Endometrium (tissue), 2 donors: Measurements from ENCODE around the gene TBC1D22A.

Experiments used
- FAIRE-seq: peaks from 2 replicates; lab custom pipeline; 2012; peaks lifted over from hg19 to GRCh38; lab: Jason Lieb, UNC
- donor health status: control.
- donor health status: control.

The TBC1D22A gene

DNA sequence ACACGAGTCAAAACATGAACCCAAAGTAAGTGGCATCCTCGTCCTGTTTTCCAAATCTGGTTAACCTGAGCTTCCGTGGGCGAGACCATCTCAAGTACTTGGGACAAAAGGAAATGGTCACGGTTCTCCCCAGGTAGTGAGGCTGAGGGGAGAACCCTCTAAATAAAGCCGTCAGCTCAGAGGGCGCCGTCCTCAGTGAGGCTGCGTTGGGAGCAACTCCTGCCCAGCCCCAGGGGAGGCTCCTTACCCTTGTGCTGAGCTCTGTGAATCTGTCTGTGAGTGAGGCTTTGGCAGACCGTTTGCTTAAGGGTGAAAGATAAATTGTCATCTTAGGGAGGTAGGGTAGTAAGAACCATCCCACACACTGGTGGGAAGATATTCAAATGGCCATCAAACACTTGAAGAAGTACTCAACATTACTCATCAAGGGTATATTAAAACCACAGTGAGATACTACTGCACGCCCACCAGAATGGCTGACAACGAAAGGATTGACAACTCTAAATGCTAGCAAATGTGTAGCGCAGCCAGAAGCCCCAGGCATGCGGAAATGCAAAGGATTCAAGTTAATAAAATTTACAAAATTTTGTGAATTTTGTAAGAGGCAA lies 321.0 kb downstream of the TBC1D22A start:
- FAIRE-seq, result no peak

DNA sequence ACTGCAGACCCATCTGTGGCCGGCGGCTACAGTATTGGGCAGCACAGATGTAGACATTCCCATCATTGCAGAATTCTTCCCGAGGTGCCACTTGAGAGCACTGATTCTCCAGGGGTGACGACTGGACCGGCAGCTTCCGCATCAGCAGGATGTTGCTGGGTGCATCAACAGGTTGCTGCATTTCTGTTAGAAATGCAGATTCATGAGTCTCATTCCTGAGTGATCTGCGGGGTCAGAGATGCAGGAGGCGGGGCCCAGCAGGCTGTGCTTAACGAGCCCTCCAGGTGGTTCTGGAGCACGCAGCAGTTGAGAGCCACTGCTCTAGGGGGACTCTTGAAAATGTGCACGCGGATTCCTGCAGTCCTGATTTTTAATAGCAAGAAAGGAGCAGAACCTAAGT lies 321.8 kb downstream of the TBC1D22A start:
- no peak for FAIRE-seq

DNA sequence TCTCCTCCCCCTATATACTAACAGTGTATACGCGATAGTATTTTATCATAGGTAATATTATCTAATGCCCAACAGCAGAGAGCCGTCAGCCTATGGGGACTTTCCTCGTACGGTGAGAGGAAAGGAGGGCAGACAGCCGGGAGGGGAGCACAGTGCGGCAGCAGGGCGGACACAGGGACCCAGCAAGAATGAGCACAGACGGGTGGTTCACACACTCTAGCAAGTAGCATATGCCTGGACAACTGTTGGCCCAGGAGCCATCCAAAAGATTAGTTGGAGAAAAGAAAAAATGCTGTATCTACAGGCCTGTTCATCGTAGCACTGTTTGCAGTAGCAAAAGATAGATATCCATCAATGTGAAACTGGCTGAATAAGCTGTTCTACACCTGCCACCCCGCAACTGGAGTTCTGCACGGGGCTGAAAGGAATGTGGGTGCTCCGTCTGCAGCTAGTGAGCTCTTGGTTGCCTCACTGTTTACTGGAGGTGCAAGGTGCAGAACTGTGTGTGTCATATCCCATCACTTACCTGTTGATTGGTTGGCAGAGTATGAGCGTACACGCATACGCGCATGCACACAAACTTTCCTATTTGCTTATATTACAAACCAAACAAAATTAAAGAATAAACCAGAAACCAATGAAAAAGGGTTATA lies 324.3 kb downstream of the TBC1D22A start:
- FAIRE-seq, result no peak

DNA sequence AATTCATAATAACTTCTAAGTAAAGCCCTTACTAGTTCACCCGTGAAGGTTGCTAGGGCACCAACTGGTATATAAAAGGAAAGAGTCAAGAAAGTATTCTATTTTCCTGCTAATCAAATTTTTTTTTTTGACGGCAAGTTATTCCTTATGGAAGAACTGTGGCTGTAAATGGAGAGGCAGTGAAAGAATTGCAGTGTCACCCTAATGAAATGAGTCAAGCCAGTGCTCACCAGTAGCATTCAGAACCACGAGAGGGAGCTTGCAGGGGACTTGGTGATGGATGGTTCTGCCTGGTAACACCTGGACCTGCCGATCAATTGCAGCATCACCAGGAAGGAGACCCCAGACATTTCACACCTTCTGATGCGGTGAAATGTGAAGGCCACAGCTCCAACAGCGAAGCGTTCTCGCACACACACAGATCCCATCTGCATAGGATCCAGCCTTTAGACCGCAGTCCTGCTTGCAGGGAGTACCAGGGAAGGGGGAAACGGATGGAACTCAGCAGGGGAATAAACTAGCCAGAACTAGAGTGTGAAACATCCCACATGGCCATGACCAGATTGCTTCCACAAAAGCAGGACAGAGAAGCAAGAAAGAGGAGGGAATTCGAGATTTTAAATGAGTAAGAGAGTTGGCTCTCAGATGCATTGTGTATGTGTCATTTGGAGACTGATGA lies 326.2 kb downstream of the TBC1D22A start:
- FAIRE-seq, result no peak

DNA sequence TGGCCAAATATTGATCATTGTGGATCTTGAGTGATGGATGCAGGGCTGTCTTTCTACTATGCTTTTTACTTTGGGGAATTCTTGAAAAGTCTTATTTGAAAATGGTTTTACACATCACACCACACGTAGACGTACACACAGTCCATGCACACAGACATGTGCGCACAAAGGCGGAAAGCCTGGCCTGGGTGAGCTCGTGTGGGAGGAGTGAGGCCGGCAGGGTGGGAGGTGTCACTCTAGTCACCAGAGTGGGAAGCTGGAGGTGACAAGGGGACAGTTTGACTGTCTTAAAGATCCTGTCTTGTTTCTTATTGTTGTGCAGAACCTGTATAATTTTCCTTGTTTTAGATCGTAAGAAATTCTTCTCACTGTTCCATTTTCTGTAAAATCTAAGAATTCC lies 326.9 kb downstream of the TBC1D22A start:
- FAIRE-seq, result no peak

DNA sequence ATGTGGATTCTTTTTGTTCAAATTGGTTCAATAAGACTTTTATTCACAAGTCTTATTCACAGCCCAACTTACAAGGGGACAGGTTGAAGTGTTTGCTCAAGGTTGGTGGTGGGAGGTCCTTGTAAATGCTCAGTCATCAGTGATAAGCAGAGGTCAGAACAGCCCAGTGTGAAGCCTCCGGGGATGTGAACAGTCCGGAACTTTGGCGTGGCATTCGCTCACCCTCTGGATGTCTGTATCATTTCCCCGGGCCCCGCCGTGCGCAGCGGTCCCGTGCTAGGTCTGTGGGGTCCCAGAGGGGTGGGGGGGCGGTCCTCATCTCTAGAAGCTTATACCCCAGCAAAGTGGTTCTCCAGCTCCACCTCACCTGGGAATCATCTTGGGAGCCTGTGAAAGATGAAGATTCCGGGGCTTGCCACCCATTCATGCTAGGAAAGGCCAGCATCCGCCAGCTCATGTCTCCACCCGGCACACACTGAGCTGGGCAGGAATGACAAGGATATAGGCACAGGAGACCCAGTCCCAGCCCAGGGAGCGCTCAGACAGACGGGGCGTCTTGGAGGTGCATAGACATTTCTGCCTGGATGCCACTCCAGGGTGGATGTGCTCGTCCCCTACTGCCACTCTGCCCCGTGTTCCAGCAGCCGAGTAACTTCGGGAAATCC lies 327.5 kb downstream of the TBC1D22A start:
- no peak for FAIRE-seq

DNA sequence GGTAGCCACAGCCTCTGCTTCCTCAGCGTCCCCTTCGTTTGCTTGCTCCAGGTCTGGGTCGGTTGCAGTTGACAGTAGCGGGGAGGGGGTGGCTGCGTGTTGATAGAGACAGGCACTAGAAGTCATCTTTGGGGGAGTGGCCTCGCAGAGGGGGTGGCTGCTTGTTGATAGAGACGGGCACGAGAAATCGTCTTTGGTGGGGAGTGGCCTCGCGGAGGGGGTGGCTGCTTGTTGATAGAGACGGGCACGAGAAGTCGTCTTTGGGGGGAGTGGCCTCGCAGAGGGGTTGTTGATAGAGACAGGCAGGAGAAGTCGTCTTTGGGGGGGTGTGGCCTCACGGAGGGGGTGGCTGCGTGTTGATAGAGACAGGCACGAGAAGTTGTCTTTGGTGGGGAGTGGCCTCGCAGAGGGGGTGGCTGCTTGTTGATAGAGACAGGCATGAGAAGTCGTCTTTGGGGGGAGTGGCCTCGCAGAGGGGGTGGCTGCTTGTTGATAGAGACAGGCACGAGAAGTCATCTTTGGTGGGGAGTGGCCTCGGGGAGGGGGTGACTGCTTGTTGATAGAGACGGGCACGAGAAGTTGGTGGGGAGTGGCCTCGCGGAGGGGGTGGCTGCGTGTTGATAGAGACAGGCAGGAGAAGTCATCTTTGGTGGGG lies 328.3 kb downstream of the TBC1D22A start:
- FAIRE-seq, result no peak

DNA sequence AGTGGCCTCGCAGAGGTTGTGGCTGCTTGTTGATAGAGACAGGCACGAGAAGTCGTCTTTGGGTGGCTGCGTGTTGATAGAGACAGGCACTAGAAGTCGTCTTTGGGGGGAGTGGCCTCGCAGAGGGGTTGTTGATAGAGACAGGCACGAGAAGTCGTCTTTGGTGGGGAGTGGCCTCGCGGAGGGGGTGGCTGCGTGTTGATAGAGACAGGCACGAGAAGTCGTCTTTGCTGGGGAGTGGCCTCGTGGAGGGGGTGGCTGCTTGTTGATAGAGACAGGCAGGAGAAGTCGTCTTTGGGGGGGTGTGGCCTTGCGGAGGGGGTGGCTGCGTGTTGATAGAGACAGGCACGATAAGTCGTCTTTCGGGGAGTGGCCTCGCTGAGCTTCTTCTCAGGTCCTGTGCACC lies 328.8 kb downstream of the TBC1D22A start:
- no peak for FAIRE-seq

DNA sequence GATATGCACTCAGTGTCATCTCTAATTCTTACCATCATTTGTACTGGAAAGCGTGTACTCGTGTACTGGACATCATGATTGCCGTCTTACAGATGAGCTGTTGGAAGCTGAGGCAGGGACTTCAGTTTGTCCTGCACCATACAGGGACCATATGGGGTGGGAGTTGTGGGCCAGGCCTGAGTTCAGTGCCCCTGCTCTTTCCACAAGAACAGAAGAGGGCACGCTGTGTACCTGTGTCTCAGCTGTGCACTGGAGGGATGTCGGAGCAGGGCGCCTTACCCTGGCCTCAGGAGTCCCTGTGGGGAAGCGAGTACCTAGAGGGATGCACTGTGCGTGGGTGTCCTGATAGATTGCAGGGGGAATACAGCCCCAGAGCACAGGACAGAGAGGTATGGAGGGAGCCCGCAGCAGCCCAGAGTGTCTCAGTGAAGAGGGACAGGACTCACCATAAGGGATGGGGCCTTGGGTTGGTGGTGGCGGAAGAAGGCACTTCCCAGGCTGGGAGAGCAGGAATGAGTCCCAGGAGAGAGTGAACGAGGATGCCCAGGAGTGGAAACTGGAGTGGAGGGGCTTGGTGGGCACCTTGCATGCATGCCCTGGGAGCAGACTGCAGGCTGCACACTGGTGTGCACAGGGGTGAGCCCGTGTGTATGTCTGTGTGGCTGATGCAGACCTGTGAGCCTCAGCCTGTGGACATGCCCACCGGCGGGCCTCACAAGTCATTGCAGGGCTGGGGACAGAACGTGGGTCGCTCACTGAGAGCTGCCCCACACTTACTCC lies 329.7 kb downstream of the TBC1D22A start:
- FAIRE-seq, result no peak

DNA sequence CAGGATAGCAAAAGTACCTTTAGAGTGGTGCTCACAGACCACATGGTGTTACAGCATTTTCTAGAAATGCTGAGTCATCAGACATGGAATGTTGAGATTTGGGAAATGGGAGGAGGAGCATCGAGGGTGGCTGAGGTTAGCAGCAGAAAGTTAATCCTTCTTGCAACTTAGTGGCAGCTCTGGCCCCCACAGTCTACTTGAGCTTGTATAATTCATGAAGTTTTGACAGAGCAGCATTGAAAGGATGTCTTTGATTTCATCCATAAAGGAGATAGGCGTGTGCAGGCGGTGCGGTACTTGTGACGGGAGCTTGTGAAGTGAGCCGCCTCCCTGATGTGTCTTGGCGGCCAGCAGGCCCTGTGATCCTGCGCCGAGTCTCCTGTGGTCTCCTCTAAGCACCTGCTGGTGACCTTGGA lies 330.5 kb downstream of the TBC1D22A start:
- no peak for FAIRE-seq

DNA sequence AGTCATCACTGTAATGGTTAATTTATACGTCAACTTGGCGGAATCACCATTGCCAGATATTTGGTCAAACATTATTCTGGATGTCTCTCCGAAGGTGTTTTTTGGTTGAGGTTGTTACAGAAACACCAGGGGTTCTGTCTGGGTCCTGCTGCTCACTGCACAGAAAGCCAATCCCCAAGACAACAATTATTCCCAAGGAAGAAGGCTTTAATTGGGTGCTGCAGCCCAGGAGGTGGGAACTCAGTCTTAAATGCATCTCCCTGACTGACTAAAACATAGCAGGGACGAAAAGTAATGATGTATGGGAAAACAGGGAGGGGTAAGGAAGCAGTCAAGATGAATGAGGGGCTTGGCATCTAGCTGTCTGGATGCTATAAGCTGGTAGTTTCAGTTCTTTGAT lies 331.3 kb downstream of the TBC1D22A start:
- no peak for FAIRE-seq

DNA sequence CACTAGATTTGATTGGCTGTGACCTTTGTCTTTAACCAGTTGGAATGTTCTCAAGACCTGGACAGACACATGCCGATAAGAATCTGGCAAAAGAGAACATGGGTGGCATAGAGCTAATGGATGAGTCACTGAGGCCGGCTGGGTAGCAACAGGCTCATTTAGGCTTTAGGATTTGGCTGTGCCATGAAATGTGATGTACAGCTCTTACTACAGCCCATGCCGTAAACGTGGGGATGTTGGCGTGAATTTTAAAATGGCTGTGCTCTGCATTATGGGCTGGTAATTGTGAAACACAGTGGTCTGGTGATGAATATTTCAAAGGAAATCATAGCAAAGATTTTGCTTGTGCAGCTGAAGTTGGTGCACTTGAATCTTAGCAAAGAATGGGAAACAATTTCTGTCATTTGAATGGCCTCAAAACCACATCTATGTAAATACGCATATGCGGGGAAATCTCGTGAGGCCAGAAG lies 332.4 kb downstream of the TBC1D22A start:
- no peak for FAIRE-seq

DNA sequence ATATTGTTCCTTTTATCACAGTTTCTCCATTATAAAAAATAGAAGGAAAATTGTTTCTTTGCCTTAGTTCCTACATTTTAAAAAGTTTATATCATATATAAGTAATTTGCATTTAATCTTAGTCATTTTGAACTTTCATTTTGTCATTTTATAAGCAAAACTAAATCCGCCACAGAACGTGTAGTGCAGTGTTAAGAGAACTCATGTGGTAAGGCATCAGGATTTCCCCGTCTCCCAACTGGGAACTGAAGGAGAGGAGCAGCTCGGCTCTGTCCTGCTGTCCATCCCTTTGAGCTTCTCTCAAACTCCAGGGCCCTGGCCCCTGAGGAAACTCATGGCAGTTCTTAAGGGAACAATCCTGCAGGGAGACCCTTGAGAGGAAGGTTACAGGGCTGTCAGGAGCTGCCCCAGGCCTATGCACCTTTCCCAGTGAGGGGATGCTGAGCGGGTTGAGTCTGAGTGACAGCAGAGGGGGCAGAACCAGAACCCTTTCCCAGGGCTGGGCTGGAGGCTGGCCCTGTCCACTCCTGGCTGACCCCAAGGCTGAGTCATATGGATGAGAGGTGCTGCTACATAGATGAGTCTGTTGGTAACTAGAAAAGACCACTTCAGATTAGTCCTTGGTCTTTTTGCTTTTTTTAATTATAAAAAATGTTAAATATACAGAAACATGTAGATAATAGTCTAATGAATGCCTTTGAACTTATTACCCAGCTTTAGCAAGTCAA lies 333.1 kb downstream of the TBC1D22A start:
- FAIRE-seq, result no peak

DNA sequence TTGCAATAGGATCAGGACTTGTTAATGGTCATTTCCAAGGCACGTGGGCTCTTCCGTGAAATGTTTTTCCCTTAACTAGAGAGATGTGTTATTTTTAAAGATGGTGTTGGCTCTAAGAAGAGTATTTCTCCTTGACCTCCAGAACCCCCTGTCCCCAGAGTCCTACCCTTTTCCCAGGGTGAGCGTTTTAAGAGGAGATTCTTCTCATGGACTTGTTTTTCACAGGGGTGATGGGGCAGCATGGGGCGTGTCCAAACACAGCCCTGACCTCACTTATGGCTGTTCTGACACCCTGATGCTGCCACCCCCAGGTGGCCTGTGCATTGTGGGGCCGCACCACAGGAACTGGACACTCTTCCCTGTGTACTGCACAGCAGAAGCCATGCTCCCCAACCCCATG lies 335.7 kb downstream of the TBC1D22A start:
- no peak for FAIRE-seq

DNA sequence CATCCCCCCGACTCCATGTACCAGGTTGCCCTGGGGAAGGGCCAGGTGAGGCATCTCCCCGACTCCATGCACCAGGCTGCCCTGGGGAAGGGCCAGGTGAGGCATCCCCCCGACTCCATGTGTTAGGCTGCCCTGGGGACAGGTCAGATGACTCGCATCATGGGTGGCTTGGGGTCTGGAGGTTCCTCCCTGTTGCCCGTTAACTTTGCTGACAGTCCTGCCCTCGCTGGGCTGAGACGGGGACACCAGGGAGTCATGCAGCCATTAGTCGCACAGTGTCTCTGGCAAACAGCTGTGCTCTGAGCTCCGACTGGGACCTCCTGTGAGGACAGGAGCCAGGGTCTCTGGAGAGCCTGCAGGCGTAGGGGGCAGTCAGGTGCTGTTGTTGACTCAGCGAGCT lies 336.1 kb downstream of the TBC1D22A start:
- FAIRE-seq, result no peak

DNA sequence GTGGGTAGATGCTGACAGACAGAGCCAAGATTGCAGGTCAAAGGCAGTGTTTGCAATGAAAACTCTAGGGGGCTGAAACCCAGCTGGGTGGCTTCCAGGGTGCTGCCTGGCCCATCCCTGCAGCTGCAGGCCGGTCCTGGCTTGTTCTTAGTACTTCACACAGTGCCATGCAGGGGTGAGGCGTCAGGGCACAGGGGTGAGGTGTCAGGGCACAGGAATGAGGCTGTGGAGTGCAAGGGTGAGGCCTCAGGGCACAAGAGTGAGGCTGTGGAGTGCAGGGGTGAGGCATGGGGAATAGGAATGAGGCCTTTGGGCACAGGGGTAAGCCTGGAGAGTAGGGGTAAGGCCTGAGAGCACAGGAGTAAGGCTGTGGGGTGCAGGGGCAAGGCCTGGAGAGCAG lies 337.6 kb downstream of the TBC1D22A start:
- no peak for FAIRE-seq

DNA sequence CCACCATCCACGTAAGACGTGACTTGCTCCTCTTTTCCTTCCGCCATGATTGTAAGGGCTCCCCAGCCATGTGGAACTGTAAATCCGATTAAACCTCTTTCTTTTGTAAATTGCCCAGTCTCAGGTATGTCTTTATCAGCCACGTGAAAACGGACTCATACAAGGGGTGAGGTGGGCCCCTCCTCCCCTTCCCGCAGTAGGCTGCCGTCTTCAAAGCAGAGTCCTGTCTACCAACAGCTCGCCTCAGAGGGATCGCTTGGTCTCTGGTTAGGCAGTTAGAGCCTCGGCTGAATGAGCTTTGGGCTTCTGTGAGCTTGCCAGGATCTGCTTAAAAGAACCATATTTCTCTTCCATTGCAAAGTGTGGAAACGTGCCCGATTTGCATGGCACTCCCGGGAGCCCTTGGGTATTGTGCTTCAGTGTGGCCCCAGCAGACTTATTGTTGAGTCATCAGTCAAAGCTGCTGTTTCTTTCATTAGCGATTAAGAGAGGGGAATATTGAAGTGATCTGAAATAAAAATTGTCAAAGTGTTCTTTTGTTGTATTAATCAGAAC lies 338.3 kb downstream of the TBC1D22A start:
- FAIRE-seq, result no peak

DNA sequence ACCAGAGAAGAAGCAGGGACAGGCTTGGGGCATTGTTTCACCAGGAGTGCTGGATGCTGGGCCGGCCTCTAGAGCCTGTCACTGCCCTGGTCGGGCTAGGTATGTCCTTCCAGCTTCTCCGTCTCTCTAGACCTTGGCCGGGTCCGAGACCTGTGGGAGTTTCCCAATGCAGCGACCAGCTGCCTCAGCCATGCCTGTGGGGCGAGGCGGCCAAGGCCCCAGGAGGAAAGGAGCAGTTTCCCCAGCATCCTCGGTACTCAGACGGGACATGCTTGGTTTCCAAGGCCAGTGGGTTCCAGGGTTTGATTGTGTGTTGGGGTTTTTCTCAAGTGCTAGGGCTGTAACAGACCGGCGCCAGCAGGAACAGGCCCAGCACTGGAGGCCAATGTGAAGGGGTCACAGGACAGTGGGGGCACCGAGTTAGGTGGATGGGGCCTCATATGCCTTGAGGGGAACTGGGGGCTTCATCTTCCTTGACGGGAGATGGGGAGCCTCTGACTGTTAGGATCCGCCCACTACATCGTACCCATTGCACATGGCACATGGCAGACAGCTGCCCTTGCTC lies 339.0 kb downstream of the TBC1D22A start:
- FAIRE-seq, result no peak

DNA sequence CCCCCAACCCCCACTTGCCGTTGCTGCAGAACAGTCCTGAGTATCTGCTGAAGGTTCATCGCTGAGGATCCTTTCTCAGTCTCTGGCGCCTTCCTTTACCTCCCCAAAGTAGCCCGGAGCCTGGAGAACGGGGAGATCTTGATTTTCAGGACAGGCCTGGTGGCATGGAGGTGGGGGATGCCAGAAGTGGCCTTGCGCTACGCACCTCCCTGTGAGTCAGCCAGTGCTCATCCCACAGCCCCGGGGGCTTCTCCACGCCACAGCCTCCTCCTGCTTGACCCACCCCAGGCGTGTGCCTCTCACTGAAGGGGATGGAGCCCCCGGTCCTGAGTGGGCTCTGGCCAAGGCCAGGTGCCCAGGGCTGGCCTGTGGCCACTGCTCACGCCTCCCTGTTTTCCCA lies 339.6 kb downstream of the TBC1D22A start:
- FAIRE-seq, result no peak

DNA sequence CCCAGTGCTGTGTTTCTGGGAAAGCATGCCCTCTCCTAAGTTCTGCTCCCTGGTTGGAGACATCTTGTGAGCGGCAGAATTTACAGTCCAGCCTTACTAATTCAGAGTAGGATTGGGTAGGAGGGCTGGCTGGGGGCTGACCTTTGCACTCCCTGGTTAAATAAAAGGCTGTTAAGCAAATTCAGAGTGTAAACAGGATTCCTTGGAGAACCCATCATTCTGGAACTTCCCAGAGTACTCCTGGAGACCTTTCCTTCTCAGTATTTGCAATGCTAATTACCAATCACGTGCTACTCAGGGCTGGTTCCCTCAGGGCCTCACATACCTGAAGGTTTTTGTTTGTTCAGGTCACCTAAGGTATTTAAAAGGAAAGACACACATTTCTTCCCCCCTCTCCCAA lies 340.2 kb downstream of the TBC1D22A start:
- FAIRE-seq, result no peak
